K562 treated with DMSO at 1 percent for 48 hours (cell line): Measurements from ENCODE around the gene PCDHGB7. TPM values are rescaled to one million over a fixed set of nuclear protein-coding genes. Genes with fewer than 3 reads are reported as not detected.

ENCODE experiments used
- total RNA-seq: library from RNA; unstranded; fragments of 300-600 nt; gene quantifications from 2 replicates; pipeline ENCODE4 v1.2.3, GENCODE V29; 2022; ENCODE audit warnings: low replicate concordance; ENCODE audit errors: extremely low read depth

Gene PCDHGB7
- total RNA-seq, result not detected in 2 replicates

DNA sequence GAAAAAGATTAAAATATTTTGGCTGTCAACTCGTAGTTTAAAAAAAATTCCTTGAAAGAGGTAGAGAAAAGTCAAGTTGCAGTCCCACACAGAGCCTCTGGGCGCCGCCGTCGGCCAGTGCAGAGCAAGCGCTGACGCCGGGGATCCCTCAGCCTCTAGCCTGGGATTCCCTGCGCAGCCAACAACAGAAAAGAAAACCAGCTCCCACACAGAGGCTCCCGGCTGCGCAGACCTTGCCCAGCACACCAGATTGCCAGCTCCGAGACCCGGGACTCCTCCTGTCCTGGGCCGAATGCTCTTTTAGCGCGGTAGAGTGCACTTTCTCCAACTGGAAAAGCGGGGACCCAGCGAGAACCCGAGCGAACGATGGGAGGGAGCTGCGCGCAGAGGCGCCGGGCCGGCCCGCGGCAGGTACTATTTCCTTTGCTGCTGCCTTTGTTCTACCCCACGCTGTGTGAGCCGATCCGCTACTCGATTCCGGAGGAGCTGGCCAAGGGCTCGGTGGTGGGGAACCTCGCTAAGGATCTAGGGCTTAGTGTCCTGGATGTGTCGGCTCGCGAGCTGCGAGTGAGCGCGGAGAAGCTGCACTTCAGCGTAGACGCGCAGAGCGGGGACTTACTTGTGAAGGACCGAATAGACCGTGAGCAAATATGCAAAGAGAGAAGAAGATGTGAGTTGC lies at the start of gene PCDHGB7:
Gene PCDHGB7 (plus strand): TSS at position 184 of the 679 bp plus-strand sequence. CDS start 183 bp downstream, at position 367.

DNA sequence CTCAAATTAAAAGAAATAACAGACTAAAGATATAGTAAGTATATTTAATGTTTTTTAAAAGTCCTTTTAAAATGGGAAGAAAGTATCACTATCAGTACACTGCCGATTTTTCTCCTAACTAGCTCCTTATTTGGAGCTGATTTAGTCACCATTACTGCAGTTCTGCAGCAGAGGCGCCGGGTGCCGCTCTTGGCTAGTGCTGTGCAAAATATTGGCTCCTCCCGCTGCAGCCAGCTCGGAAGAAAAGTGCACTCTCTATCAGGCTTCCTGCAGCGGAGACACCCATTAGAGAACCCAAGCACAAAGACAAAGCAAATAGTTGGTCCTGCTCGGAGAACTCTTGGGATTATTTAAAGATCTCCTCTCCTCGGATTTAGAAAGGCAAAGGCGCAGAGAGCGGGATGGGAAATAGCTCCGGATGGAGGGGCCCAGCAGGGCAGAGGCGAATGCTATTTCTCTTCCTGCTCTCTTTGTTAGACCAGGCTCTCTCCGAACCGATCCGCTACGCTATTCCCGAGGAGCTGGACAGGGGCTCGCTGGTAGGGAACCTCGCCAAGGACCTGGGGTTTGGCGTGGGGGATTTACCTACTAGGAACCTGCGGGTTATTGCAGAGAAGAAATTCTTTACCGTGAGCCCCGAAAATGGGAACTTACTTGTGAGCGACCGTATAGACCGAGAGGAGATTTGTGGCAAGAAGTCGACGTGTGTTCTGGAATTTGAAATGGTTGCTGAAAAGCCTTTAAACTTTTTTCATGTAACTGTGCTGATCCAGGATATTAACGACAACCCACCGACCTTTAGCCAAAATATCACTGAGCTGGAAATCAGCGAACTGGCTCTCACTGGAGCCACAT lies 47.3 kb upstream of the PCDHGB7 start, which contains the start of gene PCDHGB3:
Gene PCDHGB3 (plus strand): TSS at position 249 of the 855 bp plus-strand sequence. CDS start 153 bp downstream, at position 402.

DNA sequence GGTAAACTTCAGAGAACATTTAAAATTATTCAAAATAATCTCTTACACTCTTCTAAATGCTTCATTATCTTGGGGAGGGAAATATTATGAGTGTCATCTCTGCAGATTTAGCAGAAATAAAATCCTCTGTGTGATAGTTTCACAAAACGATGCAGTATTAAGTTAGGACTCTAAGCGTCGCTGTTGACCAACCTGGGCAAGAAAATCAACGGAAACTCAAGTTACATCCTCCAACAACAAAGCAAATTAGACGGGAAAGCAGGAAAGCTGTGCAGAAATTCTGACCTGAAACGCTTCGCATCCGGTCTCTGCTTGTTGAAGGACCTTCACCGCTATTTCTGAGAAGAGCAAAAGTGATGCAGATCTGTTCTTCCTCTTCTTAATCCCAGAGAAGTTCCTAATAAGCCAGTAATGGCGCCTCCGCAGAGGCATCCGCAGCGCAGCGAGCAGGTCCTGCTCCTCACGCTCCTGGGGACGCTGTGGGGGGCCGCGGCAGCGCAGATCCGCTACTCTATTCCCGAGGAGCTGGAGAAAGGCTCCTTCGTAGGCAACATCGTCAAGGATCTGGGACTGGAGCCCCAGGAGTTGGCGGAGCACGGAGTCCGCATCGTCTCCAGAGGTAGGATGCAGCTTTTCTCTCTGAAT lies 43.7 kb upstream of the PCDHGB7 start, which contains the start of gene PCDHGA6:
Gene PCDHGA6 (plus strand): TSS at position 219 of the 645 bp plus-strand sequence. CDS start 193 bp downstream, at position 412.

DNA sequence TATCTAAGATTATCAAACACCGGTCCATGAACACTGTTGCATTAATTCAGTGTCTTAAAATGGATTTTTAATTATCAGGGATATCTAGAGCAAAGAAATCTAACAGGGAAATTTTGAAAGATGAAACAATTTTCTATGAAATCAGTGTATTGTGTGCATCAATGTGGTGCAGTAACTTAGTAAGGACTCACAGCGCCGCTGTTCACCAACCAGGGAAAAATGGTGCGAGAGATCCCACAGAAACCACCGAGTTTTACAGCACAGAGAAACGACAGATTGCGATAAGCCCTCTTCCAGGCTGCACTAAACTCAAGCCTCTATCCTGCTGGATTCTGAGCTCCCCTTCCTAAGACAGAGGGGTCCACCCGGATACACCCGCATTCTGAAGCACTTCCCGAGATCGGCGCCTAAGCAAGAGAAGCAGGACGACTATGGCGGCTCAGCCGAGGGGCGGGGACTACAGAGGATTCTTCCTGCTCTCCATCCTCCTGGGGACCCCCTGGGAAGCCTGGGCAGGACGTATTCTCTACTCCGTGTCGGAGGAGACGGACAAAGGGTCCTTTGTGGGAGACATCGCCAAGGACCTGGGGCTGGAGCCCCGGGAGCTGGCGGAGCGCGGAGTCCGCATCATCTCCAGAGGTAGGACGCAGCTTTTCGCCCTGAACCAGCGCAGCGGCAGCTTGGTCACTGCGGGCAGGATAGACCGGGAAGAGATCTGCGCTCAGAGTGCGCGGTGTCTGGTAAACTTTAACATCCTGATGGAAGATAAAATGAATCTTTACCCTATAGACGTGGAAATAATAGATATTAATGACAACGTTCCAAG lies 34.8 kb upstream of the PCDHGB7 start, which contains the start of gene PCDHGA7:
Gene PCDHGA7 (plus strand): TSS at position 274 of the 826 bp plus-strand sequence. CDS start 158 bp downstream, at position 432.

DNA sequence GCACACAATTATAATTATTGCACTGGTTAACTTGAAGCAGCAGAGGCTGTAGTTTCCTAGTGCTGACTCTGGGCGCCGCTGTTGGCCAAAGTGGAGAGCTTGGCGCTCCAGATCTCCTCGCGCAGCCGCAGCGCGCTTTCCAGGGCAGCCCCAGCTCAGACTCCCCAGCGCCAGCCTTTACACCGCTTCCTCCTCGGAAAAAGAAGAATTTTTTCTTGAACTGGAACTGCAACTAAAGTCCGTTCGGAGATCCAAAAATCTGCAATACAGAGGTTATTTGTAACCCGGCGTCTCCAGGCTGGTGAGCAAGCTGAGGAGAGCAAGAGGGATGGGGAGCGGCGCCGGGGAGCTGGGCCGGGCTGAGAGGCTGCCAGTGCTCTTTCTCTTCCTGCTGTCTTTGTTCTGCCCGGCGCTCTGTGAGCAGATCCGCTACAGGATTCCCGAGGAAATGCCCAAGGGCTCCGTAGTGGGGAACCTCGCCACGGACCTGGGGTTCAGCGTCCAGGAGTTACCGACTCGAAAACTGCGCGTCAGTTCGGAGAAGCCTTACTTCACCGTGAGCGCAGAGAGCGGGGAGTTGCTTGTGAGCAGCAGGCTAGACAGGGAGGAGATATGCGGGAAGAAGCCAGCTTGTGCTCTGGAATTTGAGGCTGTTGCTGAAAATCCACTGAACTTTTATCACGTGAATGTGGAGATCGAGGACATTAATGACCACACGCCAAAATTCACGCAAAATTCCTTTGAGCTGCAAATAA lies 29.7 kb upstream of the PCDHGB7 start, which contains the start of gene PCDHGB4:
Gene PCDHGB4 (plus strand): TSS at position 142 of the 755 bp plus-strand sequence. CDS start 187 bp downstream, at position 329.

DNA sequence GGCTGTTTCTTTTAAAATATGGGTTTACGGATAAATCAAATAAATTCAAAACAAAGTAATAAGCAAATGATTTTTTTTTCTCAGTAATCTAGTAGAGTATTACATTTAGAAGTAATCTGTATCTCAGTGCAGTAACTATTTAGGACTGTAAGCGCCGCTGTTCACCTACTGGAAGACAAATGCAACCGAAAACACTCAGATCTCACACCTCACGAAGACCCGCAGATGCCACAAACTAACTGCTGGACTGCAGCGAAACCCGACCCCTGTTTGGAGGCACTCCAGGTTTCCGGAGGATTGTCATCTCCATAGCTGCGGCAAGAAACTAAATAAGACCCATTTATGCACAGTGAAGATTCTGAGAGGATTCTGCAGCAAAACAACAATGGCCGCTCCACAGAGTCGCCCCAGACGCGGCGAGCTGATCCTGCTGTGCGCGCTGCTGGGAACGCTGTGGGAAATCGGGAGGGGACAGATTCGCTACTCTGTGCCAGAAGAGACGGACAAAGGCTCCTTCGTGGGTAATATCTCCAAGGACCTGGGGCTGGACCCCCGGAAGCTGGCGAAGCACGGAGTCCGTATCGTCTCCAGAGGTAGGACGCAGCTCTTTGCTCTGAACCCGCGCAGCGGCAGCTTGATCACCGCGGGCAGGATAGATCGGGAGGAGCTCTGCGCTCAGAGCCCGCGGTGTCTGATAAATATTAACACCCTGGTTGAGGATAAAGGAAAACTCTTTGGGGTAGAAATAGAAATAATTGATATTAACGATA lies 24.9 kb upstream of the PCDHGB7 start, which contains the start of gene PCDHGA8:
Gene PCDHGA8 (plus strand): TSS at position 205 of the 770 bp plus-strand sequence. CDS start 181 bp downstream, at position 386.

DNA sequence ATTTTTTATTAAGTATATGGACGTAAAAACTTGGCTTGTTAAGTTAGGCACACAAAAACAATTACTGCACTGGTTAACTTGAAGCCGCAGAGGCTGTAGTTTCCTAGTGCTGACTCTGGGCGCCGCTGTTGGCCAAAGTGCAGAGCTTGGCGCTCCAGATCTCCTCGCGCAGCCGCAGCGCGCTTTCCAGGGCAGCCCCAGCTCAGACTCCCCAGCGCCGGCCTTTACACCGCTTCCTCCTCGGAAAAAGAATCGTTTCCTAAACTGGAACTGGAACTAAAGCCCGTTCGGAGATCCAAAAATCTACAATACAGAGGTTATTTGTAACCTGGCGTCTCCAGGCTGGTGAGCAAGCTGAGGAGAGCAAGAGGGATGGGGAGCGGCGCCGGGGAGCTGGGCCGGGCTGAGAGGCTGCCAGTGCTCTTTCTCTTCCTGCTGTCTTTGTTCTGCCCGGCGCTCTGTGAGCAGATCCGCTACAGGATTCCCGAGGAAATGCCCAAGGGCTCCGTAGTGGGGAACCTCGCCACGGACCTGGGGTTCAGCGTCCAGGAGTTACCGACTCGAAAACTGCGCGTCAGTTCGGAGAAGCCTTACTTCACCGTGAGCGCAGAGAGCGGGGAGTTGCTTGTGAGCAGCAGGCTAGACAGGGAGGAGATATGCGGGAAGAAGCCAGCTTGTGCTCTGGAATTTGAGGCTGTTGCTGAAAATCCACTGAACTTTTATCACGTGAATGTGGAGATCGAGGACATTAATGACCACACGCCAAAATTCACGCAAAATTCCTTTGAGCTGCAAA lies 19.5 kb upstream of the PCDHGB7 start, which contains the start of gene PCDHGB5:
Gene PCDHGB5 (plus strand): TSS at position 192 of the 796 bp plus-strand sequence. CDS start 181 bp downstream, at position 373.

DNA sequence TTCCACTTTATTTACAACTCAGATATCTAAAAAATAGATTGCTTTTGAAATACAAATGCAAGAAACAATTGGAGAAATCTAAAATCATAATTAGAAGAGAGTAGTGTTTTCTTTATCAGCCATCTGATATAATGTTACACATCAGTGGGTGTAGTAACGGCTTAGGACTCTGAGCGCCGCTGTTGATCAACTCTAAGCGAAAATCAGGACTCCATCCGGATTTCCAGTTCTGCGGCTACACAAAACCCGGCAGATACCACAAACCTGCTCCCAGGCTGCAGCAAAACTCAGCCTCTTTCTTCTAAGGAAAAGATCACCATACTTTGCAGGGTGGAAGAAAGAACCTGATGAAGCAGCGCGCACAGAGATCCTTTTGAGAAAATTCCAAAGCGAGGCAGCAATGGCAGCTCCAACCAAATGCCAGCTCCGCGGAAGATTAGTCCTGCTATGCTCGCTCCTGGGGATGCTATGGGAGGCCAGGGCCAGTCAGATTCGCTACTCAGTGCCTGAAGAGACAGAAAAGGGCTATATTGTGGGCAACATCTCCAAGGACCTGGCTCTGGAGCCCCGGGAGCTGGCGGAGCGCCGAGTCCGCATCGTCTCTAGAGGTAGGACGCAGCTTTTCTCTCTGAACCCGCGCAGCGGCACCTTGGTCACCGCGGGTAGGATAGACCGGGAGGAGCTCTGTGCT lies 14.8 kb upstream of the PCDHGB7 start, which contains the start of gene PCDHGA9:
Gene PCDHGA9 (plus strand): TSS at position 226 of the 691 bp plus-strand sequence. CDS start 175 bp downstream, at position 401.

DNA sequence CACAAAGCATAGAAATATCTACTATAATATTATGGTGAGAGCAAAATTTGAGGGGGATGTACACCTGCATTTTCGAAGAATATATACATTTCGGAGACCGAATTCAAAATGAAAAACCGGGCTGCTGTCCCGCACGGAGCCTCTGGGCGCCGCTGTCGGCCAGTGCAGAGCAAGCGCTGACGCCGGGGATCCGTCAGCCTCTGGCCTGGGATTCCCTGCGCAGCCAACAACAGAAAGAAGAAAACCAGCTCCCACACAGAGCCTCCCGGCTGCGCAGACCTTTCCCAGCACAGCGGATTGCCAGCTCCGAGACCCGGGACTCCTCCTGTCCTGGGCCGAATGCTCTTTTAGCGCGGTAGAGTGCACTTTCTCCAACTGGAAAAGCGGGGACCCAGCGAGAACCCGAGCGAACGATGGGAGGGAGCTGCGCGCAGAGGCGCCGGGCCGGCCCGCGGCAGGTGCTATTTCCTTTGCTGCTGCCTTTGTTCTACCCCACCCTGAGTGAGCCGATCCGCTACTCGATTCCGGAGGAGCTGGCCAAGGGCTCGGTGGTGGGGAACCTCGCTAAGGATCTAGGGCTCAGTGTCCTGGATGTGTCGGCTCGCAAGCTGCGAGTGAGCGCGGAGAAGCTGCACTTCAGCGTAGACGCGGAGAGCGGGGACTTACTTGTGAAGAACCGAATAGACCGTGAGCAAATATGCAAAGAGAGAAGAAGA lies 9.5 kb upstream of the PCDHGB7 start, which contains the start of gene PCDHGB6:
Gene PCDHGB6 (plus strand): TSS at position 232 of the 716 bp plus-strand sequence. CDS start 182 bp downstream, at position 414.

DNA sequence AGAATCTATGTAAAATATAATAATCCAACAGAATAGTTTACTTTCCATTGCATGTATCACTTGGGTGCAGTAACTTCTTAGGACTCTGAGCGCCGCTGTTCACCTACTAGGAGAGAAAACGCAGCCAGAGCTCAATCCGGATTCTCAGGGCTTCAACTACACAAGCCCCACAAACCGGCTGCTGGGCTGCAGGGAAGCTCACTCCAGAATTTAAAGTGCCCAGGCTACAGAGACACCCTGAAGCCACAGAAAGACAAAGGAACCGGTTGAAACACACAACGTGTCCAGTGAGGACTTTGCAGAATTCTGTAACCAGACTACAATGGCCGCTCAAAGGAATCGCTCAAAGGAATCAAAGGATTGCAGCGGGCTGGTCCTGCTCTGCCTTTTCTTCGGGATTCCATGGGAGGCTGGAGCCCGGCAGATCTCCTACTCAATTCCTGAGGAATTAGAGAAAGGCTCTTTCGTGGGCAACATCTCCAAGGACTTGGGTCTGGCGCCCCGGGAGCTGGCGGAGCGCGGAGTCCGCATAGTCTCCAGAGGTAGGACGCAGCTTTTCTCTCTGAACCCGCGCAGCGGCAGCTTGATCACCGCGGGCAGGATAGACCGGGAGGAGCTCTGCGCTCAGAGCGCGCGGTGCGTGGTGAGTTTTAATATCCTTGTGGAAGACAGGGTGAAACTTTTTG lies 4.5 kb upstream of the PCDHGB7 start, which contains the start of gene PCDHGA10:
Gene PCDHGA10 (plus strand): TSS at position 134 of the 686 bp plus-strand sequence. CDS start 189 bp downstream, at position 323.

DNA sequence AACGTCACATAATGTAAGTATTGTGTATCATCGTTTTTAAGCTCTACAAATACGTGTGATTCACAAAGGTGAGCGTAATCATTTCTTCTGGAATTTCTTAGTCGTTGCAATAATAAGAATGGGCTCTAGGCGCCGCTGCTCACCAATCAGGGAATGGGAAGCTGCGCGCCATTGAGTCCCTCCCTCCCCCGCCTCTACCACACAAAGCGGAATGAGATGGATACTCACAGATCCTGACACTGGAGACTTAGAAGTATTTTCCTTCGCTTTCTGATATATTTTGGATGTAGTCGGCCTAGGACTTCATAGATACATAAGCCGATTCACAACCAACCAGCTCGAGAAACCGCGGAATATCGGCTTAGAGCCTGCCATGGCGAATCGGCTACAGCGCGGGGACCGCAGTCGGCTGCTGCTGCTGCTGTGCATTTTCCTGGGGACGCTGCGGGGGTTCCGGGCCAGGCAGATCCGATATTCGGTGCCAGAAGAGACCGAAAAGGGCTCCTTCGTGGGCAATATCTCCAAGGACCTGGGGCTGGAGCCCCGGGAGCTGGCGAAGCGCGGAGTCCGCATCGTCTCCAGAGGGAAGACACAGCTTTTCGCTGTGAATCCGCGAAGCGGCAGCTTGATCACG lies 3.5 kb downstream of the PCDHGB7 start, which contains the start of gene PCDHGA11:
Gene PCDHGA11 (plus strand): TSS at position 197 of the 634 bp plus-strand sequence. CDS start 177 bp downstream, at position 374.

DNA sequence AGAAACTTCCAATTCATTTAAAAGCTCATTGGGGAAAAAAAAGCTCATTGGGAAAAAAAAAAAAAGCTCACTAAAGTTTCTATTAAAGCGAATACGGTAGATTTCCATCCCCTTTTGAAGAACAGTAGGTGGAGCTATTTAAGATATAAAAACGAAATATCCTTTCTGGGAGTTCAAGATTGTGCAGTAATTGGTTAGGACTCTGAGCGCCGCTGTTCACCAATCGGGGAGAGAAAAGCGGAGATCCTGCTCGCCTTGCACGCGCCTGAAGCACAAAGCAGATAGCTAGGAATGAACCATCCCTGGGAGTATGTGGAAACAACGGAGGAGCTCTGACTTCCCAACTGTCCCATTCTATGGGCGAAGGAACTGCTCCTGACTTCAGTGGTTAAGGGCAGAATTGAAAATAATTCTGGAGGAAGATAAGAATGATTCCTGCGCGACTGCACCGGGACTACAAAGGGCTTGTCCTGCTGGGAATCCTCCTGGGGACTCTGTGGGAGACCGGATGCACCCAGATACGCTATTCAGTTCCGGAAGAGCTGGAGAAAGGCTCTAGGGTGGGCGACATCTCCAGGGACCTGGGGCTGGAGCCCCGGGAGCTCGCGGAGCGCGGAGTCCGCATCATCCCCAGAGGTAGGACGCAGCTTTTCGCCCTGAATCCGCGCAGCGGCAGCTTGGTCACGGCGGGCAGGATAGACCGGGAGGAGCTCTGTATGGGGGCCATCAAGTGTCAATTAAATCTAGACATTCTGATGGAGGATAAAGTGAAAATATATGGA lies 13.0 kb downstream of the PCDHGB7 start, which contains the start of gene PCDHGA12:
Gene PCDHGA12 (plus strand): TSS at position 176 of the 782 bp plus-strand sequence. CDS start 253 bp downstream, at position 429.

